ENCODE measurements around the gene PPP4R3A. TPM values are rescaled to one million over a fixed set of nuclear protein-coding genes. Genes with fewer than 3 reads are reported as not detected.

The PPP4R3A gene
- total and polyA plus RNA-seq, 2 of the 4 experiments (the other 2 are of a cell fraction) = 28.2 to 28.9 TPM

GRCh38 chr14:91545946-91546716 is 36.0 kb upstream of the PPP4R3A start:
- TF ChIP-seq RAD21 (IDR thresholded peaks at IDR 0.05; ENCODE audit: low read length) (no peak), POLR2A (IDR thresholded peaks at IDR 0.05; ENCODE audit: low read depth, low read length) (no peak), RFX5 (IDR thresholded peaks at IDR 0.05; ENCODE audit: low read depth, low read length) (no peak), MXI1 (IDR thresholded peaks at IDR 0.05; ENCODE audit: borderline replicate concordance, low read depth, low read length) (no peak), MAZ (IDR thresholded peaks at IDR 0.05; ENCODE audit: borderline replicate concordance, low read depth, low read length) (no peak), RCOR1 (IDR thresholded peaks at IDR 0.05; ENCODE audit: insufficient replicate concordance, low read length) (no peak)
- in situ Hi-C loops (cut with MboI; ENCODE audit: low sequenced_read_pairs) = no loop called here

More at GRCh38 chr14:91545946-91546716, 36.0 kb upstream of the PPP4R3A start:
- no CpG with 5 or more reads among the region's 5 CpGs for WGBS, 2 experiments (ENCODE audit: extremely low coverage in 2 of 2, insufficient read length in 1 of 2)
- no TSS peak for BruUV-seq (replicated peaks)
- Histone ChIP-seq H4K5ac (ENCODE audit: low read depth, low read length) (no peak overlapping the region), H3K56ac (ENCODE audit: extremely low read depth, insufficient read depth, low read length) (no peak overlapping the region), H3K27ac (ENCODE audit: insufficient read depth, low read length) (no peak overlapping the region), H2BK15ac (ENCODE audit: low read depth, low read length) (no peak overlapping the region), H3K4me3 (ENCODE audit: insufficient read depth, low read depth, low read length) (no peak overlapping the region), H2AFZ (replicated peaks; ENCODE audit: low read length, poor library complexity) (no peak overlapping the region), H3K23ac (ENCODE audit: low read depth, low read length) (no peak overlapping the region), H2AK9ac (replicated peaks; ENCODE audit: low read depth, low read length, poor library complexity) (no peak overlapping the region), H3K4me2 (ENCODE audit: low read depth, low read length) (no peak overlapping the region), H3K9me3 (ENCODE audit: control insufficient read depth, insufficient read depth, low read length) (no peaks in the 10 kb centered on the region), H3K4ac (ENCODE audit: low read depth, low read length) (no peak overlapping the region), H3K27me3 (ENCODE audit: control insufficient read depth, insufficient read depth, low read length) (no peaks in the 10 kb centered on the region), H4K20me1 (ENCODE audit: insufficient read depth, low read length) (no peaks in the 10 kb centered on the region), H3K36me3 (ENCODE audit: control insufficient read depth, insufficient read depth, low read length) (no peaks in the 10 kb centered on the region), H3K18ac (ENCODE audit: low read depth, low read length) (no peak overlapping the region), H3K4me1 (ENCODE audit: control insufficient read depth, insufficient read depth, low read length) (no peaks in the 10 kb centered on the region), H3K9me1 (ENCODE audit: insufficient read depth, low read length) (no peaks in the 10 kb centered on the region), H3K79me1 (ENCODE audit: low read depth in 1 of 2, low read length in 2 of 2) (no peaks in the 10 kb centered on the region), H3K9ac (ENCODE audit: low read depth, low read length) (no peak overlapping the region), H4K91ac (ENCODE audit: insufficient read depth, low read depth, low read length) (no peak overlapping the region), H2AK5ac (ENCODE audit: low read depth, low read length) (no peak overlapping the region), H3K14ac (replicated peaks; ENCODE audit: low read depth, low read length) (no peak overlapping the region), H2BK120ac (ENCODE audit: low read depth, low read length) (no peak overlapping the region), H4K8ac (ENCODE audit: low read depth in 2 of 2, low read length in 2 of 2) (no peak overlapping the region), H2BK5ac (ENCODE audit: low read depth, low read length, poor library complexity, severe bottlenecking) (no peak overlapping the region), H2BK20ac (ENCODE audit: low read depth, low read length) (no peak overlapping the region)
- ATAC-seq (ENCODE audit: low read depth) (no peak), DNase-seq (no peak)
- intact Hi-C loops (cut with micrococcal nuclease) = no loop called here
- POLR2A ChIA-PET (ENCODE audit: unreplicated experiment) = no interaction called here
- CTCF ChIA-PET = no interaction called here
- dilution Hi-C loops (cut with HindIII; ENCODE audit: low sequenced_read_pairs, unreplicated experiment) = no loop called here

All from IMR-90 (cell line).